ENCODE measurements around the gene VWCE.

VWCE gene

DNA sequence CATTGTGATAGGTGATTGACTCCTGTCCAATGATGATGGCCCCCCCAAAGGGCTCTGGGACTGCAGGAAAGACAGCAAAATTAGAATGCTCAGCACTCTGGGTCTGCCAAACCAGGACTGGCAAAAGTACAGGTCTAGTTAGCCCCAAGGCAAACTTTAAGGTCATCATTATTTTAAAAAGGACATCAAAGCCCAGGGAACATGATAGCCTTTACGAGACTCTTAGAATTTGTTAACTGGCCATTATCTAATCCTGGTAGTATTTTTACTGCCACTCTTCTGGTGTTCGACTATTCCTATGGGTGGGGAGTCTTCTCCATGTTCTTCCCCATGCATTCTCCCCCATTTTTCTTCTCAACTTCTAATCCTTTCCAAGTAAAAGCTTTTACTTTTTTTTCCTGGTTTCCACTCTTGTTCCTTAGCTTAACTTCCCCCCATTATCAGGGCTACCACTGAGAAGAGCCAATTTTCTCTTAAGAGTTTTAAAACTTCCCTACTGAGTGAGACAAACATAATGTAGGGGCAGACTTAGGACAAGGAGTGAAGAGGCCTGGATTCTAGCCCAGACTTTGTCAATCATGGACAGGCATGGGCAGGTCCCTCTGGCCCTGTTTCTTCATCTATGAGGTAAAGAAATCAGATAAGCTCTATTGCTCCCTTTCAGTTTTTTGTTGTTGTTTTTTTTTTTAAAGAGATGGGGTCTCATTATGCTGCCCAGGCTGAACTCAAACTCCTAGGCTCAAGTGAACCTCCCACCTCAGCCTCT, 30.7 kb upstream of the VWCE start:
- no peak for DNase-seq

GRCh38 chr11:61315260-61315659, 20.1 kb upstream of the VWCE start:
- no peak for DNase-seq

GRCh38 chr11:61310749-61311148, 15.6 kb upstream of the VWCE start:
- DNase-seq: no peak

DNA sequence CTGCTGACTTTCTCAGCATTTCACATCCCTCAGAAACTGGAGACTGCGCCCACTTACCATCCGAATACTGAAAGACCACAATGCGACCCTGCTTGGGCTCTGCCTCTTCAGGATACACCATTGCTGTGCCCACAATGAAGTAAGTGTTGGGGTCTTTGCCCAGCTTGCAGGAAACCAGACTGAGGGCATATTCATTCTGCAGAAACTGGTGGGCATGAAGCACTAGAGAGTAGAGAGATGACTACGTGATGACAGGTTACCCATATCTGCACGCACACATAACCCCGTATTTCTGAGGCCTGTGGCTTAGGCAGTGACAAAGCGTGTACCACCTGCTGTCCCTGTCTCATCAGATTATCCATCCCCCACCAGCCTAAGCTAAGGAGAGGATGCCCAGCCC, 14.6 kb upstream of the VWCE start:
- DNase-seq: no peak

DNA sequence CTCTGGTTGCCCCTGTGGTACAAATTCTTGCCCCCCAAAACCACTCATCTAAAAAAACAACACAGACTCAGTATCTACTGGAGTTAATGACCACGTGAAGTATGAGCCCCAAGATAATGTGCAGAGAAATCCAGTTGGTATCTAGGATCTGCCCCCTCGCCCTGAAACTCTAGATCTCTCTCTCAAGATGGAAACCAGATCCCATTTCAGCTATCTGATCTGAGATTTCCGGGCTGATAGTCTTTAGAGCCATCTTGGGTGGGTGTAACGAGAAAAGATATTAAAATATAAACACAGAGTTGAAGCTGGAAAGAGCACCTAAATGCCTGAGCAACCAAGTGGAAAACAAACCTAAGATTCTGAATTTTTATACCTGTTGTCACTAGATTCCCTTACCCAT, 14.0 kb upstream of the VWCE start:
- DNase-seq: no peak

GRCh38 chr11:61307354-61307753, 12.2 kb upstream of the VWCE start:
- DNase-seq: no peak

GRCh38 chr11:61306221-61306620, 11.1 kb upstream of the VWCE start:
- no peak for DNase-seq

DNA sequence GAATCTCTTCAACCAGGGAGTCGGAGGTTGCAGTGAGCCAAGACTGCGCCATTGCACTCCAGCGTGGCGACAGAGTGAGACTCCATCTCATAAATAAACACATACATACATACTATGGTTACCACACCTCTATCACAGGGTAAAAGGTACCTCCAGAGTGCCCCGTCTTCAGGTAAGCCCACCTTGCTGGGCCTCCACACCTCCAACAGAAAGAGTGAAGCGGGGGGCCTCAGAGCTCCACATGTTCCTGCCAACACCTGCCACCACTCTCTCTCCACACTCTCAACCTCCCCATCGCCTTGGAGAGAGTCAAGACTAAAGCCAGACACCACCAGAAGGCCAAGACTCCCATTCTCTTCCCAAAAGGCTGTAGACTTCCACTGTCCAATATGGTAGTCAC, 10.3 kb upstream of the VWCE start:
- DNase-seq: no peak

DNA sequence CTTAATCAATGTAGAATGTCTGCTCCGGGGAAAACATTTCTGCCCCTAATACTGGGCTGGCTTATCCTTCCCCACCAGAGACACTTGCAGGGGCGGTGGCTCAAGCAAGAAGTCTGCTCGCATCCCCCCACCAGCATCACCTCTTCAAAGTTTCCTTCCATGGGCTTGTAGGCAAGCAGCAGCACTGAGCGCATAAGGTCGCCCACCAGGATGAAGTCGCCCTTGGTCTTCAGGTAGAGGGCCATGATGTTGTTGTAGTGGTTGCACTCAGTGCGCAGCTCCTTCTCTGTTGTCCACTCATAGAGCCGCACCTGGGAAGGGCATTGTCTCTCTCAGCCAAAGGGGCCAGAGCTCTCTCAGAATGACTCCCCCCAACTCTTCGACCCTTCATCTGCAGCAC, 8.6 kb upstream of the VWCE start:
- DNase-seq: no peak

- no peak for DNase-seq
These were observed 7.4 kb upstream of the VWCE start for GRCh38 chr11:61302550-61302949.

- no peak for DNase-seq
These were observed 3.6 kb upstream of the VWCE start for GRCh38 chr11:61298663-61299244.

- no peak for DNase-seq
These were observed 2.6 kb upstream of the VWCE start for GRCh38 chr11:61297746-61298145.

DNA sequence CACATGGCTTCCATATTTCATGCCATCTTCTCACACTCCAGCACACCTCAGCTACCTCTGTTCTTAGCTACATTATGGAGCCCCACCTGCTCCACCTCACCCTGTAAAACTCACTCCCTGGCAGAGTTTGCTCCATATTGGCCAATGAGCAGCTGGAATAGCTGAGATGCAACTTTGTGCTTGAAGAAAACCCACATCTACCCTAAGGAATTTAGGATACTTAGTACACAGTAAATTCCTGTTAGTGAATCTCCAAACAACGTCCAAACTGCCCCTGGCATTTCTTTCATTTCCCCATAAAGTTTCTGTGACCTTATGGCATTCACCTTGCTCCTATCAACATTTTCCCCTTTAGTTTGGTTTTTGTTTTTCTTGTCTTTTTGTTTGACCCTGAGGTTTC, 2.2 kb upstream of the VWCE start:
- no peak for DNase-seq

GRCh38 chr11:61295596-61295926, 445 bp upstream of the VWCE start:
- DNase-seq: no peak

DNA sequence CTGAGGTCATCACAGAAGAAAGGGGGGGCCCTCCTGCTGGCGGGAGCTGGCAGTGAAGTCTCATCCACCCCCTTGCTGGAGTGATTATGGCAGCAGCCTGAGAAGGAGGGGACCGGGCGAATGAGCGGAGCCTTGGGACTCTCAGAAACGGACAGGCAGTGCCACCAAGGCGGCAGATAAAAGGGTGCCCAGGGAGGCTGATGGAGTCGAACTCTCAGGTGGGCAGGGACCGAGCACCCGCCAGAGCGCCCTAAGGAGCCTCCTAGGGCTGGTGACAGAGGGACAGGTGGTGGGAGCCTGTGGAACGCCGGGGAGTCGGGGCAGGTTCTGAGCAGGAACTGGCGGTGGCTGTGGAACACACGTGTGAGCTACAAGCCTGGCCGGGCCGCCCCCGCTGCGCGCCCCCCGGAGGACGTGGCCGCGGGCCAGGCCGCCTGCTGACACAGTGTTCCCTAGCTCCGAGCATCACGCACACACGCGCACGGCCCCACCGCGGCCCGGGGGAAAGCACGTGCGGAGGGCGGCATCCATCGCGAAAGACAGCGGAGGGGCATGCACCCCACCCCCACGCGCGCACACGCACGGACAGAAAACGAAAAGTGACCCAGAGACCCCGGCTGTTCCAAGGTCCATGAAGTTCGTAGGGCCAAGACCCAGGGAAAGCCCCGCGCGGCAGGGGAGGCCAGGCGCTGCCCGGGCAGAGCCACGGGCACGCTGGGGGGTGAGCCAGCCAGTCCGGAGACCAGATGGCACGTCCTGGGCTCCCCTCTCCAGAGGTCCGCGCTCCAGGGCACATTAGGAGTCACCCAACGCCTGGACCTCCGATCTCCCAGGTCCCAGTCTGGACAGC, 1.0 kb downstream of the VWCE start:
- DNase-seq: no peak

DNA sequence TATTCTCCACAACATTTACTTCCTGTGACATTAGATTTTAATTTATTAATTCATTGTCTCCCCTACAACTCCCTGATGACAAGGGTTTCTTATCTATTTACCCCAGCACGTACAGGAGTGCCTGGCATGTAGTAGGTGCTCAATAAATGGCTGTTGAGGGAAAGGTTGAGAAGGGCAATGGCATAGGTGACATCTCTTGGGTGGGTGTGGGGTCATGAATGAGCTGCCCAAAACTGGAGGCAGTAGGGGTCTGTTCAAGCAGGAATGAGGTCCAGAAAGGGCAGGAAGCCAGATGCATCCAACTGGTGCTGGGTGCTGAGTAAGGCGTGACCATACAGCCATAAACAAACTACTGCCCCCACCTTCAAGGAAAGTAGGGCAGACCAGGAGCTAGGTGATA, 2.8 kb downstream of the VWCE start:
- DNase-seq: no peak

DNA sequence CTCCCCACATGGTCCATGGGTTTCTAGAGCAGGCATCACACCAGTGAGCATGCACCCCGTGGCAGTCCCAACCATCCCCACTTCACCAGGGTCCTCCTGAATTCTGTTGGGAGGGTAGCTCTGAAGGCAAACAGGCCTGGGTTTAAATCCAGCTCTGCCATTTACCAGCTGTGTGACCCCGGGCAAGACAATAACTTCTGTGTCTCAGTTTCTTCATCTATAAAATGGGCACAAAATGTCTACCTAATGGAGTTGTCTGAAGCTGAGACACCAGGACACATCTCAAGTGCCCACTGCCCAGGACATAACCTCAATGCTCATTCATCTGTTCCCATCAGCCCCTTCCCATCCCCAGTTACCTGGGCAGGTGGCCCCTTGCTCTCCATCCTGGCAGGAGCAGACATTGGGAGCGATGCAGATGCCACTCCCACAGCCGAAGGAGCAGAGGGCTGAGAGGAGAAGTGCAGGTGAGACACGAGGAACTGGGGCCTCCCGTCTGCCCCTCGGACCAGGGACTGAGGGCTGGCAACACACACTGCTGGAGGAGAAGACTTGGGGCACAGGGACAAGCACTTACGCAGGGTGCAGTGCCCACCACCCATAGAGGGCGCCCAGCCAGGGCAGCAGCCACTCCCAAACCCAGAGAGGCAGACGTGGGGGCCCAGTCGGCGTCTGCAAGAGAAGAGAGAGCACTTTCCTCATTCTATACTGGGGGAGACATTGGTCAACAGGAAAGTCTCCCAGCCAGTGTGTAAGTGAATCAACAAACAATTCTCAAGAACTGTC, 4.0 kb downstream of the VWCE start:
- no peak for DNase-seq

DNA sequence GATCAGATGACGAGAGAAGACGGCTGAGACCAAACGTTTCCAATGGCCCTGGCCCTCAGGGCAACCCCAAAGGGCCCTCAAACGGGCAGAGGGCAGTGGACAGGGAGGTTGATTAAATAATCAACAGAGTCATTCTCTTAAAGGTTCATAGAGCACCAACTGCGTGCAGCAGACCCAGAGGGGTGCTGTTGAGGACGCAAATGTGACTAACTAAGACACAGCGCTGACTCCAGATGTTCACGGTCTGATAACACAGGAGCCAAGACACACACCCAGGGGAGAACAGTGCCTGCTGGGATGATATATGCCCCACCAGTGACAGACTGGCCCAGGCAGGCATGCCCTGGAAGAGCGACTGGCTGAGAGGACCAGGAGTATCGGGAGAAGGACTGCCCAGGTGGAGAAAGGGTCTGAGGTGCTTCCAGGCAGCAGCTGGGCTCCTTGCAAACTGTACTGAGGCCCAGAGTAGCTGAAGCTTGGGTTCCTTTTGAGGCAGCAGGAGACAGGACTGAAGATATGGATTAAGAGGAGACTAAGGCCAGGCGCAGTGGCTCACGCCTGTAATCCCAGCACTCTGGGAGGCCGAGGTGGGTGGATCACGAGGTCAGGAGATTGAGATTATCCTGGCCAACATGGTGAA, 7.7 kb downstream of the VWCE start:
- DNase-seq: no peak

DNA sequence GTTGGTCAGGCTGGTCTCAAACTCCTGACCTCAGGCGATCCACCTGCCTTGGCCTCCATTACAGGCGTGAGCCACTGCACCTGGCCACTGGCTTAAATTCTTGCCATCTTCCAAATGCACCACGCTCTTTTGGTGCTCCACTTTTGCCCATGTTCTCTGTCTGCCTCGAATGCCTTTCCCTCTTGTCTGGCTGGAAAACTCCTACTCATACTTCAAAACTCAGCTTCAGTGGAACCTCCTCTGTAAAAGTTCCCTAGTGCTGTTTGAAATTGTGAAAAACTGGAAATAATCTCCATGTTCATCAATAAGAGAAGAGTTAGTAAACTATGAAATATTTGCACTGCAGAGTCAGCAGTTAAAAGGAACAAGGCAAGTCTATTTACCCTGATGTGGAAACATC, 11.5 kb downstream of the VWCE start:
- DNase-seq: no peak

GRCh38 chr11:61281581-61282250, 13.4 kb downstream of the VWCE start:
- DNase-seq: peak in 1 of 2 donors; percentile 22

- DNase-seq: no peak
These were observed 14.1 kb downstream of the VWCE start for GRCh38 chr11:61280883-61281580.

All from CD4-positive, alpha-beta T cell treated with Interferon alpha-2 for 1 hour (primary cell).